Natural killer cell treated with Interleukin-12 subunit alpha and Interleukin-12 subunit beta and Interleukin-15 and Interleukin-18, amount 100 ng/mL, for 72 hours (primary cell): ENCODE measurements around the gene COL4A2. TPM values are rescaled to one million over a fixed set of nuclear protein-coding genes. Genes with fewer than 3 reads are reported as not detected.
A peak's percentile ranks its signal among the peaks of the same experiment; 100 is the strongest.

Experiments
- ATAC-seq, 2 donors: fragments of 150-1000 bp; cut with Tn5 transposase in 1 of 2; sonication (Bioruptor Pico), chemical (Tn5 transposase) in 1 of 2; 2 replicates each; pipeline ENCODE4 v1.10.0; 2021
- DNase-seq: peaks from one replicate; pipeline ENCODE4 v3.0.0; 2022; ENCODE audit warnings: low spot score
- H3K27ac Mint-ChIP-seq, 2 donors: 1 replicate in 1 of 2; 2 replicates in 1 of 2; pipeline ENCODE4 v1.8.0; 2022; ENCODE audit warnings: mixed read lengths in 2 of 2, mild to moderate bottlenecking in 1 of 2, moderate library complexity in 1 of 2
- H3K27me3 Mint-ChIP-seq, 2 donors: 1 replicate in 1 of 2; 2 replicates in 1 of 2; pipeline ENCODE4 v1.8.0; 2022; ENCODE audit warnings: mixed read lengths in 2 of 2
- H3K36me3 Mint-ChIP-seq: one replicate; pipeline ENCODE4 v1.8.0; 2022; ENCODE audit warnings: mixed read lengths
- H3K4me1 Mint-ChIP-seq, 2 donors: 1 replicate in 1 of 2; 2 replicates in 1 of 2; pipeline ENCODE4 v1.8.0; 2022; ENCODE audit warnings: low read depth in 2 of 2, mixed read lengths in 2 of 2, mild to moderate bottlenecking in 1 of 2
- H3K4me3 Mint-ChIP-seq: one replicate; pipeline ENCODE4 v1.8.0; 2022; ENCODE audit warnings: mixed read lengths
- H3K9me3 Mint-ChIP-seq: 2 replicates; pipeline ENCODE4 v1.8.0; 2022; ENCODE audit warnings: mixed read lengths
- total RNA-seq, 2 donors: library from RNA; stranded (reverse); gene quantifications; one replicate each; pipeline ENCODE4 v1.2.3, GENCODE V29; 2022

COL4A2 gene
- total RNA-seq, 2 donors from 2014 or later: not detected

DNA sequence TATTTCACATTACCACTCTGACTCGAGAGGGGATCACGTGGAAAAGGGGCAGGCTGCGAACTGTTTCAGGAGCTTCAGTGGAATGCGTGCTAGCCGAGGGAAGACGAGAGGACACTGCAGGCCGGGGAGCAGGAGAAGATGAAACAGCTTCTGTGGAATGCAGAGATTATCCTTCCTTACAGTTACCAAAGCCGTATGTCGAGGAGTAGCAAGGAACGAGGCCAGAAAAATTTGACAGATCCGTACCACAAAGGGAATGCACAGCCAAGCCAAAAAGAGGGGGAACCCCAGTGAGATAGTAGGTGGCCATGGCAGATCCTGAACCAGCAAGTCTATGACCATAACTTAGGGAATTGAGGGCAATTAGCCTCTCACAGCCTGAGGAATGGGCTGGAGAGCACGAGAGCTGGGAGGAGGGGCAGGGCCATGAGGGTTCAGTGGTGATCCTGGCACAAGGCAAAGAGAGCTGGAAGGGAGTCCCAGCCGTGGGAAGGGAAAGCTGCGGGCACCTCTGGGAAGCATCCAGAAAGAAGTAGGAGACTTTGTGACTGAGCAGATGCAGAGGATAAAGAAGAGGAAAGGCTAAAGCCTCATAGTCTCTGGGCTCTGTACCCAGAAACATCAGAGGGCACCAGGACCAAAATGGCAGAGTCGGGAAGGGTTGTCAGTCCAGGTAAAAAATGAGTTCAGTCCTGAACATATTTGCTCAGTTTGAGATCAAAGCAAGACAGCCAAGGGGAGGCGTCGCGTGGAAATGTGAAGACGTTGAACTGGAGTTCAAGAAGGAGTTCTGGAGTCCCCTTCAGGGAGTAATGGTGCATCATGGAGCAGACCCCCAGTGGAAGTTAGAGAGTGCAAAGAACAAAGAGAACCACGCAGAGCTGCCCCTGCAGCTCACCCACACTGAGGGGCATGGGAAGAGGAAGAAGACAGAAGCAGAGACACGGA is 5.2 kb upstream of the COL4A2 start:
- no peaks in the 10 kb centered on the region for H3K36me3 Mint-ChIP-seq
- H3K27ac Mint-ChIP-seq: no peak overlapping the region
- H3K4me3 Mint-ChIP-seq: no peak overlapping the region
- ATAC-seq: no peak
- H3K27me3 Mint-ChIP-seq: peaks cover 53 to 65% of the 10 kb centered on the region in 2 donors
- DNase-seq: no peak
- H3K9me3 Mint-ChIP-seq: no peaks in the 10 kb centered on the region
- no peaks in the 10 kb centered on the region for H3K4me1 Mint-ChIP-seq

DNA sequence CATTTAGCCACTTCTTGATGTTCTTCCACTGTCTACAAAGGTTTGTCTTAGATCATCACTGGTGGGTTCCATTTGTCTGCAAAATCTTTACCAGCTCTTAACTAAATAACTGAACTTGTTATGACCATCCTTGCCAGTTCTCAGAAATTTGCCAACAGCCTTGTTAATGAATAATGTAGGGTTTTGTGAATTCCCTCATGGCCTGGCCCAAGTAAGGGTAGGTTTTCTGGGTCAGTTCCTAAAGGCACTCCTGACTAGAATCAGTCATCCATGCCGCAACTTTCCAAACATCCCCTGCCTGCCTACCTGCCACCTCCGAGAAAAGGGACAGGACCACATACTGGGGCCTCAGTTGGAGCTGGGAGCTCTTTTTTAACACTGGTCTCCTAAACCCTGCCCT is 4.1 kb upstream of the COL4A2 start:
- H3K4me1 Mint-ChIP-seq: peaks cover 0 to 1% of the 10 kb centered on the region in 2 donors
- no peaks in the 10 kb centered on the region for H3K36me3 Mint-ChIP-seq
- no peak overlapping the region for H3K27ac Mint-ChIP-seq
- H3K4me3 Mint-ChIP-seq: no peak overlapping the region
- no peaks in the 10 kb centered on the region for H3K9me3 Mint-ChIP-seq
- DNase-seq (no peak), ATAC-seq (no peak)
- peaks cover 48 to 57% of the 10 kb centered on the region in 2 donors for H3K27me3 Mint-ChIP-seq

DNA sequence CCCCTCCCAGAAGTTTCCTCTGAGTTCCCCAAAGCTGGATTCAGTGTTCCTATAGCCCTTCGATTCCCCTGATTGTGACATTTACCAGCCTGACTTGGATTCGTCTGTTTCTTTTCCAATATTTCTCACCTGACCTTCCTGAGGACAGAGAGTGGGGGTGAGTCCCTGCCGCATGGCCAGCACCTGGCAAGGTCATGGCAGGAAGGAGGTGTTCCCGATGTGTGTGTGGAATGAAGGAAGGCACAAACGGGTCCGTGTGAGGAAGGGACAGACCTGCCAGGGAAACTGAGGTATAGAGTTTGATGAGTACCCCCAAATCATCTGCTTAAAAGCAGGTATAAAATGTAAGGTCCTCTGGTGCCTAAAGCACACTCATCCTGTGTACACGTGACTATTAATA is 3.4 kb upstream of the COL4A2 start:
- no peak for DNase-seq
- Mint-ChIP-seq H3K27me3 (peaks cover 51 to 64% of the 10 kb centered on the region in 2 donors), H3K9me3 (no peaks in the 10 kb centered on the region), H3K4me1 (peaks cover 0 to 2% of the 10 kb centered on the region in 2 donors), H3K36me3 (no peaks in the 10 kb centered on the region), H3K27ac (no peak overlapping the region), H3K4me3 (no peak overlapping the region)
- ATAC-seq: no peak

- H3K36me3 Mint-ChIP-seq: no peaks in the 10 kb centered on the region
- peaks cover 0 to 2% of the 10 kb centered on the region in 2 donors for H3K4me1 Mint-ChIP-seq
- DNase-seq: no peak
- H3K27ac Mint-ChIP-seq: no peak overlapping the region
- H3K4me3 Mint-ChIP-seq: no peak overlapping the region
- H3K27me3 Mint-ChIP-seq: peaks cover 54 to 70% of the 10 kb centered on the region in 2 donors
- no peak for ATAC-seq
- no peaks in the 10 kb centered on the region for H3K9me3 Mint-ChIP-seq
These were observed 2.8 kb upstream of the COL4A2 start for GRCh38 chr13:110304256-110304655.

DNA sequence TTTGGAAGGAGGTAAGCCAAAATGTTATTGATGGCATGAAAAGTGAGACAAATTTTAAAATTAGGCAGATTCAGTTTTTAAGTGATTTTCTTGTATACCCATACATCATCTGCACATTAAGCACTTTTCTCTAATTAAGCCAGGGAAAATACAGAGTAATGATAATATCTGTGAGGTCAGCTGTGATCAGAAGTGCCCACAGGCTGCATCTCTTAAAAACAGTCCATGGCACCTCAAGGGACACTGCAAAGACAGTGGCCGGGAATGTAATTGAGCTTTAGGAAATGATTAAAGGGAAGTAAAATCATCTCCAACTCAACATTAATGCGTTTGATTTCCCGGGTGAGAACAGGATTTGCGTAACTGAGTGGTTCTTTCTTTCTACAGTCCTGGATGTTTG is 2.1 kb upstream of the COL4A2 start:
- ATAC-seq (no peak), DNase-seq (no peak)
- Mint-ChIP-seq H3K4me3 (no peak overlapping the region), H3K4me1 (peaks cover 0 to 2% of the 10 kb centered on the region in 2 donors), H3K27ac (no peak overlapping the region), H3K9me3 (no peaks in the 10 kb centered on the region), H3K27me3 (peaks cover 56 to 73% of the 10 kb centered on the region in 2 donors), H3K36me3 (no peaks in the 10 kb centered on the region)

DNA sequence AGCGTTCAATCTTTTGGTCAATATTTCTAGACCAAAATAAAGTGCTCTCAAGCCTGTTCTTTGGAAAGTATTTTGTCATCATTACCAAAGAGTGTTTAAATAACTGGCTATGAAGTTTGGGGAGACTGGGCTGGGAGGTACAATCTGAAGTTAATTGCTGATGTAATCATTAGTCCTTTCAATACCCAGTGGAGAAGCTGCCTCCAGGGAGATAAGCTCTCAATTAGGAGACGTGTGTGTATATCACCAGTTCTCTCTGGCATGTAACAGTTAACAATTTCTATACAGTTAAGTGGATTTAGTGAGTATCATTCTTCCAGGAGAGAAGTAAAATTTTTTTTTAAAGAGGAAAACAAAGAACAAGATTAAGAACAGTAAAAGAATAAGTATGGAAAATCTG is 1.5 kb upstream of the COL4A2 start:
- DNase-seq (no peak), ATAC-seq (no peak)
- H3K36me3 Mint-ChIP-seq: no peaks in the 10 kb centered on the region
- peaks cover 53 to 69% of the 10 kb centered on the region in 2 donors for H3K27me3 Mint-ChIP-seq
- no peak overlapping the region for H3K27ac Mint-ChIP-seq
- H3K4me1 Mint-ChIP-seq: peaks cover 0 to 2% of the 10 kb centered on the region in 2 donors
- H3K4me3 Mint-ChIP-seq: no peak overlapping the region
- no peaks in the 10 kb centered on the region for H3K9me3 Mint-ChIP-seq

- Mint-ChIP-seq H3K27ac (no peak overlapping the region), H3K9me3 (no peaks in the 10 kb centered on the region), H3K4me3 (no peak overlapping the region), H3K36me3 (no peaks in the 10 kb centered on the region), H3K27me3 (peaks cover 53 to 66% of the 10 kb centered on the region in 2 donors), H3K4me1 (peaks cover 0 to 2% of the 10 kb centered on the region in 2 donors)
- DNase-seq: no peak
- ATAC-seq: no peak
These were observed 1.1 kb upstream of the COL4A2 start for GRCh38 chr13:110305949-110306339.

- ATAC-seq: no peak
- no peaks in the 10 kb centered on the region for H3K36me3 Mint-ChIP-seq
- no peak for DNase-seq
- H3K9me3 Mint-ChIP-seq: no peaks in the 10 kb centered on the region
- no peak overlapping the region for H3K4me3 Mint-ChIP-seq
- H3K4me1 Mint-ChIP-seq: peaks cover 0 to 2% of the 10 kb centered on the region in 2 donors
- H3K27ac Mint-ChIP-seq: no peak overlapping the region
- peaks cover 53 to 62% of the 10 kb centered on the region in 2 donors for H3K27me3 Mint-ChIP-seq
These were observed 634 bp upstream of the COL4A2 start for GRCh38 chr13:110306340-110306959.

GRCh38 chr13:110307767-110308655 is 927 bp downstream of the COL4A2 start:
- Mint-ChIP-seq H3K4me3 (no peak overlapping the region), H3K27ac (no peak overlapping the region), H3K9me3 (no peaks in the 10 kb centered on the region), H3K4me1 (peaks cover 0 to 2% of the 10 kb centered on the region in 2 donors), H3K27me3 (peaks cover 51 to 58% of the 10 kb centered on the region in 2 donors), H3K36me3 (no peaks in the 10 kb centered on the region)
- ATAC-seq (peak in 1 of 2 donors; percentile 17), DNase-seq (no peak)

GRCh38 chr13:110308656-110309359 is 1.7 kb downstream of the COL4A2 start:
- H3K27ac Mint-ChIP-seq: no peak overlapping the region
- ATAC-seq (no peak), DNase-seq (no peak)
- H3K4me3 Mint-ChIP-seq: no peak overlapping the region
- peaks cover 0 to 2% of the 10 kb centered on the region in 2 donors for H3K4me1 Mint-ChIP-seq
- H3K27me3 Mint-ChIP-seq: peaks cover 46 to 50% of the 10 kb centered on the region in 2 donors
- no peaks in the 10 kb centered on the region for H3K36me3 Mint-ChIP-seq
- no peaks in the 10 kb centered on the region for H3K9me3 Mint-ChIP-seq

- Mint-ChIP-seq H3K36me3 (no peaks in the 10 kb centered on the region), H3K4me3 (no peak overlapping the region), H3K27me3 (peaks cover 40 to 42% of the 10 kb centered on the region in 2 donors), H3K27ac (no peak overlapping the region), H3K9me3 (no peaks in the 10 kb centered on the region), H3K4me1 (peaks cover 0 to 2% of the 10 kb centered on the region in 2 donors)
- ATAC-seq: no peak
- no peak for DNase-seq
These were observed 2.8 kb downstream of the COL4A2 start for GRCh38 chr13:110309661-110310524.
